Activated CD4-positive, alpha-beta T cell treated with anti-CD3 and anti-CD28 coated beads for 4 hours (primary cell): ENCODE results near the gene CEP41.
"Not testable (repeated sequence)": the region's sequence is repeated elsewhere in the genome, so short reads cannot be mapped to it uniquely, and the experiment has no call there.

Experiments used
- DNase-seq, 2 donors: peaks; one replicate each; pipeline ENCODE4 v3.0.0-alpha.2; 2020

CEP41 gene

DNA sequence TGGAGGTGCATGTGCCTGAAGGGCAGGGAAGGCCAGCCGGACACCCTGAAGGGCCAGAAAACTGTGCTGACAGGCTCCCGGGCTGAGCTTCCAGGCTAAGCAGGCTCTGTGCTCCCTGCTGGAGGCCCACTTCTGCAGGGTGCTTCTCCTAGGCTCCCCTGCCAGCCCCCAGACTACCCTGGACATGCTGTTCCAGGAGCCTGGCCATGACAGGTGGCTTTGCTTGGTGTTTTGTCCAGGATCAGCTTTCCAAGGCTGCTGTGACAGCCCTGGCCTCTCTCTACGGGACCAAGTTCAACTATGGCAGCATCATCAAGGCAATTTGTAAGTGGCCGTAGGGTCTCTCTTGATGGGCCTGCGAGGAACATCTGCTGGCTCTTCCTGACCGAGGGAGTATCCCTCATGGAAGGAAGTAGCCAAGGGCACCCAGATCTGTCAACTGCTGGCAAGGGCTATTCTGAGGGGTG, 55.2 kb downstream of the CEP41 start:
- DNase-seq = no peak

GRCh38 chr7:130384841-130385599, 55.8 kb downstream of the CEP41 start:
- no peak for DNase-seq

DNA sequence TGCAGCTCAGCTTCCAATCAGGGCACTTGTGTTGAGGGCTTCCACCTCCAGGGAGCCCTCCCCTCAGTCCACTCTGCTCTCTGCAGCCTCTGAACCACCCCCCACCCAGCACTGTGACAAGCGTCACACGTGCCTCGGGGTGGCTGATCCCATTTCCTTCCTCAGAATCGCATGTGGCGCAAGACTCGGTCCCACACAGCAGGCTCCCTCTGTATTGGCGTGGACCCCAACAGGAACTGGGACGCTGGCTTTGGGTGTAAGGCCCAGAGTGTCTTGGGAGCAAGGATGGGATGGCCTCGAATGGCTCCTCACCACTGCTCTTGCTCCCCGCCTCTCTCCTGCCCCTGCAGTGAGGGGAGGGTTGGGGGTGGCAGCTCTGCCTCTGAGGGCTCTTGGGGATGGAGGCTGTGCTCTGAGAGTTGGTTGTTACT, 56.4 kb downstream of the CEP41 start:
- DNase-seq = no peak

DNA sequence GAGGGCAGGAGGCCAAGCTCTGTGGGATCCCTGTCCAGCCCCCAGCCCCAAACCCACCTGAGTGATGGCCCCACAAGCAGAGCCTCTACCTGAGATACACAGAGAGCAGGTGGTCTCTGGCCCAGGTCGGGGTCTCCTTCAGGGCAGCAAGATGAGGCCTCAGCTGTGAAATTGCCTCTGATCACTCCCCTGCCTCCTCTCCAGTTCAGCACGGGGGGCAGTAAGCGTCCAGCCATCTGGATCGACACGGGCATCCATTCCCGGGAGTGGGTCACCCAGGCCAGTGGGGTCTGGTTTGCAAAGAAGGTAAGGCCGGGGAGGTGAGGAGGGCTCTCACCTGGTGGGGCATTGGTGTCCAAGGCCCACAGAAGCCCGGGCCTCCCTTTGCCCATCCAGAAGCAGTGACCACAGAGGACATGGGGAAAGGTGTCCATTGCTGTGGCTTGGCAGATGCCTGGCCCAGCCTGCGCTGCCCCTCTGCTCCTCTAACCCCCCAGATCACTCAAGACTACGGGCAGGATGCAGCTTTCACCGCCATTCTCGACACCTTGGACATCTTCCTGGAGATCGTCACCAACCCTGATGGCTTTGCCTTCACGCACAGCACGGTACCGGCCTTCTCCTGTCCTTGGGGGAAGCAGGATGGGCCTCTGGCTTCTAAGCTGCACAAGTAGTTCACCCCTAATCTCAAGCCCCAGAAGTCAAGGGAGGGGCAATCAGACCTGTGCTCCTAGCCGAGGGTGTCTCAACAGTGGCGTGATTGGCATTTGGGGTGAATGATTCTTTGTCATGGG, 57.4 kb downstream of the CEP41 start:
- no peak for DNase-seq

- no peak for DNase-seq
Measured at GRCh38 chr7:130381468-130382312, 59.1 kb downstream of the CEP41 start.

DNA sequence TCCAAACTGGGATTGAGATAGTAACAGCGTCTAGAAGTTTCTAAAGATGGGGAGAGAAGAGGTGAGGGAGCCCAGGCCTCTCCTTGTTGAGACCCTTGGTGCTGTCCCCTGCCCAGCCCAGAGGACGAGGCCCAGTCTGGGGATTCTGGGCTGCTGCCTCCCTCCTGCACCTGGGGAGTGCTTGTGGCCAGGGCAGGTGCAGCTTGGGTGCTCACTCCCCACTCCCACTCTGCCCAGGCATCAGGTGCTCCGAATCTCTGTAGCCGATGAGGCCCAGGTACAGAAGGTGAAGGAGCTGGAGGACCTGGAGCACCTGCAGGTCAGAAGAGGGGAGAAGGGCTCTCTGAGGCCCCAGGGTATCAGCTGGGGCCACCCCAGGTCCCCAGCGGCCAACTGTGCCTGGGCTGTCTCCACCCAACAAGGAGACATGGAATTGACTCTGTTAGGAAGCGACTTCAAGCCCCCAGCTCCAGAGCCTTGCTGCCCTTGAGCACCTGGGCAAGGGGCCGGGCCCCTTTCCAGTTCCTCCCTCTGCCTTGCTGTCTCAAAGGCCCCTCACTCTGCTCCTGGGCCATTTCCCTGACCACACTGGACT, 59.9 kb downstream of the CEP41 start:
- DNase-seq = no peak

- DNase-seq = no peak
Measured at GRCh38 chr7:130379921-130380860, 60.6 kb downstream of the CEP41 start, which contains the start of gene CPA1. TSS of gene CPA1 (plus strand) at chr7:130380494. CDS start at chr7:130380521, 27 bp downstream.

GRCh38 chr7:130379532-130379920, 61.3 kb downstream of the CEP41 start:
- DNase-seq = no peak

DNA sequence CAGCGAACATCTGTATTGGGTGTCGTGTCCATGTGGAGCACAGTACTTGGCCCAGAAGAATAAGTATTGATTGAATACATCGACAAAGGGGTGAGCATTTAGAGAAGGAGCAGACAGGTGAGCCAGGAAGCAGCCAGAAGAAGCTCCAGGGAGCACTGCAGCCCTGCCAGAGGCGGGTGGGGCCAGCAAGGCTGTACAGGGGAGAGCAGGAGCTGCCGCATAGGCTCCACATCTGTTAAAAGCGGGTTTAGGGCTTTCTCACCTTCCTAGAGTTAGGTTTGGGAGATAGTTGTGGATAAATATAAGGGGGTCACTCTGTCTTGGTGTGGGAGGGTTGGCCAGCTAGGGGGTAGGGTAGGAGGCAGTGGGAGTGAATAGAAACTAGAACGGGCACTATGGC, 61.8 kb downstream of the CEP41 start:
- no peak for DNase-seq

- no peak for DNase-seq
Measured at GRCh38 chr7:130377178-130377577, 63.6 kb downstream of the CEP41 start.

- DNase-seq = not testable (repeated sequence)
Measured at GRCh38 chr7:130376461-130376860, 64.4 kb downstream of the CEP41 start.

GRCh38 chr7:130374507-130374906, 66.3 kb downstream of the CEP41 start:
- no peak for DNase-seq

- no peak for DNase-seq
Measured at GRCh38 chr7:130372402-130373165, 68.2 kb downstream of the CEP41 start.

DNA sequence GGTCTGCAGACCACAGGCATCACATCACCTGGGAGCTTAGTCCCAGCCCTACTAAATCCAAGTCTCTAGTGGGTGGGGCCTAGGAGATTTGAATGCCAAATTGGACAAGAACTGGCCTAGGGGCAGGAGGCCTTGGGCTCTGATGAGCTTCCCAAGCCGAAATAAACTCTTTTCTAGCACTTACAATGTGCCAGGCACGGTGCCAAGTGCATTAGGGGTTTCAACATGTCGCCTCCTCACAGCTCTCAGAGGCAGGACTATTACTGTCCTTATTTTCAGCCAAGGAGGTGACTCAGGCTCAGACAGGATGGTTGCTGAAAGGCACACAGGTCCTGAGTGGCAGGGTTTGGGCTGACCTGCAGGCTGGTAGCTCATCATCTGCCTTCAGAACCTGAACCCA, 69.8 kb downstream of the CEP41 start:
- DNase-seq = no peak

- no peak for DNase-seq
Measured at GRCh38 chr7:130369831-130370550, 70.8 kb downstream of the CEP41 start.

GRCh38 chr7:130369110-130369711, 71.6 kb downstream of the CEP41 start:
- DNase-seq = no peak

DNA sequence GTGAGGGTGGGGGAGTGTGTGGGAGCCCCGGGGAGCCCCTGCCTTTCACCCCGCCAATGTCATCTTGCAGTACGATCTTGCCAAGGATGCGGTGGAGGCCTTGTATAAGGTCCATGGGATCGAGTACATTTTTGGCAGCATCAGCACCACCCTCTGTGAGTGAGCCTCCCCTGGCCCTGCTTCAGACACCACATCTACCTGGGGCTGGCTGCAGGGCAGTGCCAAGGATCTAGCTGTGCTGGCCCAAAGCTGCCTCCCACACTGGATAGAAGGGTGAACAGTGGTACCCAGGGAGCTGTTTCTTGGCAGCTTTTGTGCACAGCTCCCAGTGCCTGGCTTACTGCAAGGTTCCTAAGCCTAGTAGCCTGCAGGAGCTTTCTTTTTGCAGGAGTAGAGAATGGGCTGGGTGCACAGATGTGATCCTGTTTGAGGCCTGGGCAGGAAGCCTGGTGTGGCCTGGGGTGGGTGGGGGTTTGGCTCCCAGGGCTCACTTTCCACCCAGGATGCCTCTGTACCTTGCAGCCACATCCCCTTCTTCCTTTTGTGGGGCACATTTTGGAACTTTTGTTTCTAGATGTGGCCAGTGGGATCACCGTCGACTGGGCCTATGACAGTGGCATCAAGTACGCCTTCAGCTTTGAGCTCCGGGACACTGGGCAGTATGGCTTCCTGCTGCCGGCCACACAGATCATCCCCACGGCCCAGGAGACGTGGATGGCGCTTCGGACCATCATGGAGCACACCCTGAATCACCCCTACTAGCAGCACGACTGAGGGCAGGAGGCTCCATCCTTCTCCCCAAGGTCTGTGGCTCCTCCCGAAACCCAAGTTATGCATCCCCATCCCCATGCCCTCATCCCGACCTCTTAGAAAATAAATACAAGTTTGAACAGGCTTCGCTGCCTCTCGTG, 72.7 kb downstream of the CEP41 start:
- no peak for DNase-seq

DNA sequence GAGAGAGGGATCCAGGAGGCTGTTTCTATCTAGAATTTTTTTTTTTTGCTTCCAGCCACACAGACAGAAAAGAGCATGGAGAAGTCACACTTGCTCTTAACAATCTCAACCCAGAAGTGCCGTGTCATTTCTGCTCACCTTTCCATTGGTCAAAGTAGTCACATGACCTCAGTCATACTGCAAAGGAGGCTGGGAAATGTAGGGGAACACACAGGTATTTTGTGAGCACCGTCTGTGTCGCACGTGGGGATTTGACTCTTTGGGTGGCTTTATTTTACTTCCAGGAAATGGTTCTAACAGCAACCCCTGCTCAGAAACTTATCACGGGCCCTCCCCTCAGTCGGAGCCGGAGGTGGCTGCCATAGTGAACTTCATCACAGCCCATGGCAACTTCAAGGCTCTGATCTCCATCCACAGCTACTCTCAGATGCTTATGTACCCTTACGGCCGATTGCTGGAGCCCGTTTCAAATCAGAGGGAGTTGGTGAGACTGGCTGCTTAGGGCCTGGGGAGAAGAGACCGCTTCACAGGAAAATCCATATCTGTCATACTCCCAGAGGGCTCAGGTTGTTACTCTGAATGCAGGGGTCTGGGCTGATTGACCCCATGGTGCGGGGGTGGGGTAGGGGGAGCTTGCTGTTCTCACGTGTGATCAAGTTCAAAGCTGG, 73.6 kb downstream of the CEP41 start:
- DNase-seq = no peak
